HEK293 (cell line): ENCODE measurements around the gene RDX.

ENCODE experiments used
- CTCF ChIP-seq: fragments of 450-650 bp; formaldehyde crosslinking; IDR thresholded peaks from 2 replicates; pipeline ENCODE4 v1.5.1; 2016; ENCODE audit warnings: missing biosample characterization, missing genetic modification characterization
- ZBTB1 ChIP-seq: fragments of 450-650 bp; formaldehyde crosslinking; IDR thresholded peaks from 2 replicates; pipeline ENCODE4 v1.5.1; 2016; ENCODE audit warnings: missing biosample characterization, missing genetic modification characterization
- TF ChIP-seq, protein P1 (sequence below): fragments of 450-650 bp; formaldehyde crosslinking; IDR thresholded peaks from 2 replicates; pipeline ENCODE4 v1.5.1; 2016; ENCODE audit warnings: missing biosample characterization, missing genetic modification characterization
- TF ChIP-seq, protein P2 (sequence below): fragments of 450-650 bp; formaldehyde crosslinking; IDR thresholded peaks from 2 replicates; pipeline ENCODE4 v1.5.1; 2016; ENCODE audit warnings: missing biosample characterization, missing genetic modification characterization

DNA sequence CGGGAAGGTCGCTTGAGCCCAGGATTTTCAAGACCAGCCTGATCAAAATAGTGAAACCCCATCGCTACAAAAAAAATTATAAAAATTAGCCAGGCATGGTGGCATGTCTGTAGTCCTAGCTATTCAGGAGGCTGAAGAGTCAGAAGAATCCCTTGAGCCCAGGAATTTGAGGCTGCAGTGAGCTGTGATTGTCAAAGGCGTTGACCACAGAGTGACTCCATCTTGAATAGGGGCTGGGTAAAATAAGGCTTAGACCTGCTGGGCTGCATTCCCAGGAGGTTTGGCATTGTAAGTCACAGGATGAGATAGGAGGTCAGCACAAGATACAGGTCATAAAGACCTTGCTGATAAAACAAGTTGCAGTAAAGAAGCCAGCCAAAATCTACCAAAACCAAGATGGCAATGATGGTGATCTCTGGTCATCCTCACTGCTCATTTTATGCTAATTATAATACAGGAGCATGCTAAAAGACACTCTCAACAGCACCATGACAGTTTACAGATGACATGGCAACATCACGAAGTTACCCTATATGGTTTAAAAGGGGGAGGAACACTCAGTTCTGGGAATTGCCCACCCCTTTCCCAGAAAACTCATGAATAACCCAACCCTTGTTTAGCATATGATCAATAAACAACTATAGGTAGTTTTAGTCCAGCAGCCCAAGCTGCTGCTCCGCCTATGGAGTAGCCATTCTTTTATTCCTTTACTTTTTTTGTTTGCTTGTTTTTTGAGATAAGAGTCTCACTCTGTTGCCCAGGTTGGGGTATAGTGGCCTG lies 2.8 kb upstream of the RDX start:
- TF ChIP-seq ZBTB1 (no peak), CTCF (tag by site-specific recombination) (no peak)
- TF ChIP-seq, protein P1, sequence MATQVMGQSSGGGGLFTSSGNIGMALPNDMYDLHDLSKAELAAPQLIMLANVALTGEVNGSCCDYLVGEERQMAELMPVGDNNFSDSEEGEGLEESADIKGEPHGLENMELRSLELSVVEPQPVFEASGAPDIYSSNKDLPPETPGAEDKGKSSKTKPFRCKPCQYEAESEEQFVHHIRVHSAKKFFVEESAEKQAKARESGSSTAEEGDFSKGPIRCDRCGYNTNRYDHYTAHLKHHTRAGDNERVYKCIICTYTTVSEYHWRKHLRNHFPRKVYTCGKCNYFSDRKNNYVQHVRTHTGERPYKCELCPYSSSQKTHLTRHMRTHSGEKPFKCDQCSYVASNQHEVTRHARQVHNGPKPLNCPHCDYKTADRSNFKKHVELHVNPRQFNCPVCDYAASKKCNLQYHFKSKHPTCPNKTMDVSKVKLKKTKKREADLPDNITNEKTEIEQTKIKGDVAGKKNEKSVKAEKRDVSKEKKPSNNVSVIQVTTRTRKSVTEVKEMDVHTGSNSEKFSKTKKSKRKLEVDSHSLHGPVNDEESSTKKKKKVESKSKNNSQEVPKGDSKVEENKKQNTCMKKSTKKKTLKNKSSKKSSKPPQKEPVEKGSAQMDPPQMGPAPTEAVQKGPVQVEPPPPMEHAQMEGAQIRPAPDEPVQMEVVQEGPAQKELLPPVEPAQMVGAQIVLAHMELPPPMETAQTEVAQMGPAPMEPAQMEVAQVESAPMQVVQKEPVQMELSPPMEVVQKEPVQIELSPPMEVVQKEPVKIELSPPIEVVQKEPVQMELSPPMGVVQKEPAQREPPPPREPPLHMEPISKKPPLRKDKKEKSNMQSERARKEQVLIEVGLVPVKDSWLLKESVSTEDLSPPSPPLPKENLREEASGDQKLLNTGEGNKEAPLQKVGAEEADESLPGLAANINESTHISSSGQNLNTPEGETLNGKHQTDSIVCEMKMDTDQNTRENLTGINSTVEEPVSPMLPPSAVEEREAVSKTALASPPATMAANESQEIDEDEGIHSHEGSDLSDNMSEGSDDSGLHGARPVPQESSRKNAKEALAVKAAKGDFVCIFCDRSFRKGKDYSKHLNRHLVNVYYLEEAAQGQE (tag by site-specific recombination): no peak
- TF ChIP-seq, protein P2, sequence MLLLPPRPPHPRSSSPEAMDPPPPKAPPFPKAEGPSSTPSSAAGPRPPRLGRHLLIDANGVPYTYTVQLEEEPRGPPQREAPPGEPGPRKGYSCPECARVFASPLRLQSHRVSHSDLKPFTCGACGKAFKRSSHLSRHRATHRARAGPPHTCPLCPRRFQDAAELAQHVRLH (tag by site-specific recombination): no peak
